OCI-LY7 (cell line): ENCODE measurements around the gene TREML1.

Source experiments
- CTCF ChIP-seq: fragments of 200-600 bp; sonication (generic); conservative IDR thresholded peaks from 2 replicates; pipeline ENCODE4 v1.5.1; 2014; ENCODE audit warnings: mild to moderate bottlenecking, antibody characterized with exemption, low read length, moderate library complexity, mixed read lengths
- EZH2phosphoT487 ChIP-seq: fragments of 200-600 bp; sonication (generic); IDR thresholded peaks from 2 replicates; pipeline ENCODE4 v1.6.1; 2018; ENCODE audit warnings: low read depth, borderline replicate concordance, mild to moderate bottlenecking, mixed run types, antibody characterized with exemption, low read length, moderate library complexity, mixed read lengths

- TF ChIP-seq CTCF = no peak
- TF ChIP-seq EZH2phosphoT487 = no peak
Measured at GRCh38 chr6:41162687-41163418, 8.7 kb upstream of the TREML1 start, which contains the start of gene TREM2.
